OCI-LY7 (cell line): ENCODE results near the gene CREB1. TPM values are rescaled to one million over a fixed set of nuclear protein-coding genes. Genes with fewer than 3 reads are reported as not detected.

Experiments used
- BruUV-seq: library from RNA; stranded (reverse); fragments of 400-500 nt; replicated peaks from 2 replicates; lab custom pipeline; 2021; lab: Mats Ljungman, UMichigan
- CTCF ChIA-PET: fragments of 300-600 bp; sonication (Branson Sonifier 250); formaldehyde crosslinking; loops from one replicate; lab custom pipeline; 2022; ENCODE audit warnings: antibody characterized with exemption; ENCODE audit not compliant: unreplicated experiment; lab: Charles Lee
- POLR2A ChIA-PET: fragments of 300-600 bp; sonication (Branson Sonifier 250); formaldehyde crosslinking; loops from one replicate; lab custom pipeline; 2022; ENCODE audit warnings: antibody characterized with exemption; lab: Charles Lee
- DNase-seq: peaks from one replicate; pipeline ENCODE4 v3.0.0-alpha.2; 2015; ENCODE audit warnings: low spot score
- H2AFZ ChIP-seq: fragments of 200-600 bp; sonication (generic), shearing (Covaris generic); 2 replicates; pipeline ENCODE4 v1.6.1; 2014; ENCODE audit warnings: mild to moderate bottlenecking, antibody characterized with exemption, low read length, moderate library complexity
- H3K27ac ChIP-seq: fragments of 200-600 bp; sonication (generic); 2 replicates; pipeline ENCODE4 v1.5.1; 2014; ENCODE audit warnings: mixed run types, low read depth, mild to moderate bottlenecking, moderate library complexity, low read length, inconsistent platforms; ENCODE audit not compliant: poor library complexity, severe bottlenecking
- H3K36me3 ChIP-seq: fragments of 200-600 bp; sonication (generic); 2 replicates; pipeline ENCODE4 v1.6.1; 2014; ENCODE audit warnings: mild to moderate bottlenecking, antibody characterized with exemption, low read length, moderate library complexity, mixed read lengths; ENCODE audit not compliant: insufficient read depth
- H3K4me1 ChIP-seq: fragments of 200-600 bp; sonication (generic); 2 replicates; pipeline ENCODE4 v1.5.1; 2014; ENCODE audit warnings: mild to moderate bottlenecking, low read length; ENCODE audit not compliant: insufficient read depth, poor library complexity, severe bottlenecking
- H3K4me2 ChIP-seq: fragments of 200-600 bp; sonication (generic); 2 replicates; pipeline ENCODE4 v1.6.1; 2014; ENCODE audit warnings: mild to moderate bottlenecking, low read length
- H3K4me3 ChIP-seq: fragments of 200-600 bp; sonication (generic); 2 replicates; pipeline ENCODE4 v1.5.1; 2014; ENCODE audit warnings: mild to moderate bottlenecking, low read depth, low read length; ENCODE audit not compliant: poor library complexity, severe bottlenecking
- H3K79me2 ChIP-seq: fragments of 200-600 bp; sonication (generic); 2 replicates; pipeline ENCODE4 v1.6.1; 2016; ENCODE audit warnings: low read depth, mild to moderate bottlenecking, low read length, moderate library complexity, mixed read lengths; ENCODE audit not compliant: insufficient read depth
- H3K9me2 ChIP-seq: fragments of 200-600 bp; sonication (generic); 2 replicates; pipeline ENCODE4 v1.6.1; 2016; ENCODE audit warnings: mild to moderate bottlenecking, low read length, mixed read lengths; ENCODE audit not compliant: insufficient read depth
- H3K9me3 ChIP-seq: fragments of 200-600 bp; sonication (generic); 2 replicates; pipeline ENCODE4 v1.6.1; 2014; ENCODE audit warnings: mild to moderate bottlenecking, mixed run types, low read length, mixed read lengths
- H4K20me1 ChIP-seq: fragments of 200-600 bp; sonication (generic); 2 replicates; pipeline ENCODE4 v1.6.1; 2014; ENCODE audit warnings: mild to moderate bottlenecking, antibody characterized with exemption, low read length, moderate library complexity, mixed read lengths; ENCODE audit not compliant: insufficient read depth
- EZH2phosphoT487 ChIP-seq: fragments of 200-600 bp; sonication (generic); IDR thresholded peaks from 2 replicates; pipeline ENCODE4 v1.6.1; 2018; ENCODE audit warnings: low read depth, borderline replicate concordance, mild to moderate bottlenecking, mixed run types, antibody characterized with exemption, low read length, moderate library complexity, mixed read lengths
- intact Hi-C: fragments of 100-400 bp; cut with micrococcal nuclease; formaldehyde crosslinking; loops from one replicate; pipeline ENCODE4 v1.10.0; 2022; ENCODE audit not compliant: unreplicated experiment
- total RNA-seq, 2 experiments: library from RNA; depleted of rRNA in 1 of 2; stranded (reverse); fragments of >200 nt in 1 of 2; shearing (Covaris generic) in 1 of 2; gene quantifications; 2 replicates each; pipeline ENCODE4 v1.2.3, GENCODE V29; 2014 to 2022
- TF ChIP-seq, protein P1 (sequence below): fragments of 200-600 bp; sonication (generic); conservative IDR thresholded peaks from 2 replicates; pipeline ENCODE4 v1.5.1; 2014; ENCODE audit warnings: mild to moderate bottlenecking, antibody characterized with exemption, low read length, moderate library complexity, mixed read lengths

Gene CREB1
- total RNA-seq, 2 experiments from 2014 or later = 54.3 to 84.9 TPM

- Histone ChIP-seq H3K79me2 (peaks cover 80% of the 10 kb centered on the region), H3K4me2 (peak overlapping the region; percentile 100), H3K36me3 (peaks cover 46% of the 10 kb centered on the region), H3K9me3 (no peaks in the 10 kb centered on the region), H4K20me1 (peaks cover 23% of the 10 kb centered on the region), H3K4me3 (peak overlapping the region; percentile 44), H3K9me2 (no peaks in the 10 kb centered on the region), H2AFZ (no peak overlapping the region), H3K4me1 (peaks cover 38% of the 10 kb centered on the region), H3K27ac (peak overlapping the region; percentile 20)
- no TSS peak for BruUV-seq
- POLR2A ChIA-PET = interaction anchor here (0.6 to 4.7 kb wide), 15 partner anchors 11 to 917 kb away, joined by 3 to 42 read pairs (median 4); partner anchors contain the start of gene PLEKHM3
- intact Hi-C loops = no loop called here
- no peak for DNase-seq
- TF ChIP-seq EZH2phosphoT487 = no peak
- TF ChIP-seq, protein P1, sequence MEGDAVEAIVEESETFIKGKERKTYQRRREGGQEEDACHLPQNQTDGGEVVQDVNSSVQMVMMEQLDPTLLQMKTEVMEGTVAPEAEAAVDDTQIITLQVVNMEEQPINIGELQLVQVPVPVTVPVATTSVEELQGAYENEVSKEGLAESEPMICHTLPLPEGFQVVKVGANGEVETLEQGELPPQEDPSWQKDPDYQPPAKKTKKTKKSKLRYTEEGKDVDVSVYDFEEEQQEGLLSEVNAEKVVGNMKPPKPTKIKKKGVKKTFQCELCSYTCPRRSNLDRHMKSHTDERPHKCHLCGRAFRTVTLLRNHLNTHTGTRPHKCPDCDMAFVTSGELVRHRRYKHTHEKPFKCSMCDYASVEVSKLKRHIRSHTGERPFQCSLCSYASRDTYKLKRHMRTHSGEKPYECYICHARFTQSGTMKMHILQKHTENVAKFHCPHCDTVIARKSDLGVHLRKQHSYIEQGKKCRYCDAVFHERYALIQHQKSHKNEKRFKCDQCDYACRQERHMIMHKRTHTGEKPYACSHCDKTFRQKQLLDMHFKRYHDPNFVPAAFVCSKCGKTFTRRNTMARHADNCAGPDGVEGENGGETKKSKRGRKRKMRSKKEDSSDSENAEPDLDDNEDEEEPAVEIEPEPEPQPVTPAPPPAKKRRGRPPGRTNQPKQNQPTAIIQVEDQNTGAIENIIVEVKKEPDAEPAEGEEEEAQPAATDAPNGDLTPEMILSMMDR = no peak
- CTCF ChIA-PET = no interaction called here
Observed at GRCh38 chr2:207533461-207534008, 3.8 kb downstream of the CREB1 start.

DNA sequence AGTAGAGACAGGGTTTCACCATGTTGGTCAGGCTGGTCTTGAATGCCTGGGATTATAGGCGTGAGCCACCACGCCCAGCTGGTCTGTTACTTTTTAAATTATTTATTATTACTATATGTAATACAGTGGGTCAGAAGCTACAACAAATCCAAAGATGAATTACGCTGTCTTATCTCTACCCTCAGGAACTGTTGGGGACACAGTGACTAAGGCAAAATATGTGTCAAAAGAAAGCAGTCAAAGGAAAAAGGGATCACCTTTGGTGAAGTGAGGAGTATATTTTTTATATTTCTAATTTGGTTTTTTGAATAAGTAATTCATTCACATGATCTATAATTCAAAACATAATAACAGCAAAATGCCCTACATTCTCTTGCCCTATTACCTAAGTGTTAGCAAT, 4.7 kb downstream of the CREB1 start:
- no peak for DNase-seq
- H3K9me3 ChIP-seq = 0 out of 2 replicates have a peak, but pooled peaks cover 2% of the 10 kb centered on the region
- CTCF ChIA-PET = no interaction called here
- peaks cover 89% of the 10 kb centered on the region for H3K79me2 ChIP-seq
- no peak overlapping the region for H2AFZ ChIP-seq
- TF ChIP-seq, protein P1 = no peak
- TF ChIP-seq EZH2phosphoT487 = no peak
- H4K20me1 ChIP-seq = peaks cover 23% of the 10 kb centered on the region
- POLR2A ChIA-PET = interaction anchor here (0.6 to 4.7 kb wide), 13 partner anchors 9 to 181 kb away, joined by 3 to 42 read pairs (median 4); partner anchors contain the start of gene CCNYL1
- intact Hi-C loops = no loop called here
- no peaks in the 10 kb centered on the region for H3K9me2 ChIP-seq
- H3K4me1 ChIP-seq = peaks cover 35% of the 10 kb centered on the region
- H3K4me2 ChIP-seq = peak overlapping the region; percentile 100
- peak overlapping the region; percentile 49 for H3K4me3 ChIP-seq
- peak overlapping the region; percentile 38 for H3K27ac ChIP-seq
- H3K36me3 ChIP-seq = peaks cover 54% of the 10 kb centered on the region
- no TSS peak for BruUV-seq

DNA sequence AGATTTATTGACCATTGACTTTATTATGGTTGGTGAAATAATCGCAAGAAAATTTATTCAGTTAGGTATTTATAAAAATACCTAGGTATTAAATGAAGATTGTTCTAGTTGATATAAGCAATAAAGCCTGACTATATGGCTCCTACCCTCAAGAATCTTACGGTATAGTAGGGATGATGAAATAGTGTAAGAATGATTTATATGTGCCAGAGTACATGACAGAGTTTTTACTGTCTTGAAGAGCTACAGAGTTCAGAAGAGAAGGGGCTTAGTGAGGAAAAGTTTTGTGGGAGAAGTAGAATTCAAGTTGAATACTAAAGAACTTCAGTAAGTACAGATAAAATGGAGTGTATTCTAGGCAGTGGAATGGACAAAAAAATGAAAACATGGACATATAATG, 9.7 kb downstream of the CREB1 start:
- H3K36me3 ChIP-seq = peaks cover 58% of the 10 kb centered on the region

More for the DNA sequence above, 9.7 kb downstream of the CREB1 start:
- ChIA-PET POLR2A (interaction anchor here (0.6 to 3.1 kb wide), 7 partner anchors 8 to 705 kb away, joined by 3 to 12 read pairs (median 4); partner anchors contain the start of gene CREB1), CTCF (interaction anchor here (1.0 kb wide), 1 partner anchor 12 kb away, joined by 3 read pairs; no protein-coding TSS in a partner anchor)
- no peak overlapping the region for H3K27ac ChIP-seq
- H3K4me3 ChIP-seq = no peak overlapping the region
- H4K20me1 ChIP-seq = 0 out of 2 replicates have a peak, but pooled peaks cover 4% of the 10 kb centered on the region
- intact Hi-C loops = no loop called here
- H3K4me1 ChIP-seq = peaks cover 11% of the 10 kb centered on the region
- no peak overlapping the region for H3K4me2 ChIP-seq
- no peak for TF ChIP-seq EZH2phosphoT487
- TF ChIP-seq, protein P1 = no peak
- no peak for DNase-seq
- H3K9me3 ChIP-seq = 0 out of 2 replicates have a peak, but pooled peaks cover 3% of the 10 kb centered on the region
- BruUV-seq = no TSS peak
- H2AFZ ChIP-seq = no peak overlapping the region
- H3K9me2 ChIP-seq = no peaks in the 10 kb centered on the region
- peaks cover 99% of the 10 kb centered on the region for H3K79me2 ChIP-seq
